Hepatocyte (in vitro differentiated cells): Measurements from ENCODE around the gene FOCAD.

ENCODE experiments used
- EZH2 ChIP-seq: fragments of 200-600 bp; sonication (generic); IDR thresholded peaks from 2 replicates; pipeline ENCODE4 v1.6.1; 2016; ENCODE audit warnings: antibody characterized with exemption, mild to moderate bottlenecking, borderline replicate concordance
- TF ChIP-seq, protein P1 (sequence below): fragments of 200-600 bp; sonication (generic); IDR thresholded peaks from 2 replicates; pipeline ENCODE4 v1.5.1; 2016; ENCODE audit warnings: antibody characterized with exemption, mild to moderate bottlenecking; ENCODE audit not compliant: poor library complexity

DNA sequence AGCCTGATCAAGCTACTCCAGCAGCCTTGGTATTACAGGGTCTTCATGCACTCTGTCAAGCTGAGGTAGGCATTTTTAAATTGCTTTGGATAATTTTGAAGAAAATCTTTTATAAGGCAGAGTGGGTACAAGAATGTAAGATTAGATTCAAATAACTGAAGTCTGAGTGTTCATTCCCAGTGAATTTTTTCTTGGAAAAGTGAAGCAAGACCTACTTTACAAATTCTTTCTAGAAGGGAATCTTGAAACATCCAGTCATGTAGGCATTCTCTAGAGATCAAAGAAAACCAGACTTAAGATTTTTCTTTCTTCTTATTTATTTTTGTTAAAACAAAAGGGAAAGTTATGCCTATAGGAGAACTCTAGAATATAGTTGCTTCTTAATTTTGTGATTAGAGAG lies 139.0 kb downstream of the FOCAD start:
- TF ChIP-seq EZH2: no peak
- TF ChIP-seq, protein P1, sequence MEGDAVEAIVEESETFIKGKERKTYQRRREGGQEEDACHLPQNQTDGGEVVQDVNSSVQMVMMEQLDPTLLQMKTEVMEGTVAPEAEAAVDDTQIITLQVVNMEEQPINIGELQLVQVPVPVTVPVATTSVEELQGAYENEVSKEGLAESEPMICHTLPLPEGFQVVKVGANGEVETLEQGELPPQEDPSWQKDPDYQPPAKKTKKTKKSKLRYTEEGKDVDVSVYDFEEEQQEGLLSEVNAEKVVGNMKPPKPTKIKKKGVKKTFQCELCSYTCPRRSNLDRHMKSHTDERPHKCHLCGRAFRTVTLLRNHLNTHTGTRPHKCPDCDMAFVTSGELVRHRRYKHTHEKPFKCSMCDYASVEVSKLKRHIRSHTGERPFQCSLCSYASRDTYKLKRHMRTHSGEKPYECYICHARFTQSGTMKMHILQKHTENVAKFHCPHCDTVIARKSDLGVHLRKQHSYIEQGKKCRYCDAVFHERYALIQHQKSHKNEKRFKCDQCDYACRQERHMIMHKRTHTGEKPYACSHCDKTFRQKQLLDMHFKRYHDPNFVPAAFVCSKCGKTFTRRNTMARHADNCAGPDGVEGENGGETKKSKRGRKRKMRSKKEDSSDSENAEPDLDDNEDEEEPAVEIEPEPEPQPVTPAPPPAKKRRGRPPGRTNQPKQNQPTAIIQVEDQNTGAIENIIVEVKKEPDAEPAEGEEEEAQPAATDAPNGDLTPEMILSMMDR: no peak
